Stimulated activated CD8-positive, alpha-beta memory T cell treated with anti-CD3 and anti-CD28 coated beads, Interleukin-12 subunit alpha, Interleukin-12 subunit beta, amount 100 ng/mL, for 24 hours (primary cell): ENCODE measurements around the gene ST8SIA5.
"Not testable (repeated sequence)": the region's sequence is repeated elsewhere in the genome, so short reads cannot be mapped to it uniquely, and the experiment has no call there.

ENCODE experiments used
- DNase-seq: peaks from one replicate; pipeline ENCODE4 v3.0.0-alpha.2; 2020; ENCODE audit errors: extremely low read depth

ST8SIA5 gene, protein sequence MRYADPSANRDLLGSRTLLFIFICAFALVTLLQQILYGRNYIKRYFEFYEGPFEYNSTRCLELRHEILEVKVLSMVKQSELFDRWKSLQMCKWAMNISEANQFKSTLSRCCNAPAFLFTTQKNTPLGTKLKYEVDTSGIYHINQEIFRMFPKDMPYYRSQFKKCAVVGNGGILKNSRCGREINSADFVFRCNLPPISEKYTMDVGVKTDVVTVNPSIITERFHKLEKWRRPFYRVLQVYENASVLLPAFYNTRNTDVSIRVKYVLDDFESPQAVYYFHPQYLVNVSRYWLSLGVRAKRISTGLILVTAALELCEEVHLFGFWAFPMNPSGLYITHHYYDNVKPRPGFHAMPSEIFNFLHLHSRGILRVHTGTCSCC

DNA sequence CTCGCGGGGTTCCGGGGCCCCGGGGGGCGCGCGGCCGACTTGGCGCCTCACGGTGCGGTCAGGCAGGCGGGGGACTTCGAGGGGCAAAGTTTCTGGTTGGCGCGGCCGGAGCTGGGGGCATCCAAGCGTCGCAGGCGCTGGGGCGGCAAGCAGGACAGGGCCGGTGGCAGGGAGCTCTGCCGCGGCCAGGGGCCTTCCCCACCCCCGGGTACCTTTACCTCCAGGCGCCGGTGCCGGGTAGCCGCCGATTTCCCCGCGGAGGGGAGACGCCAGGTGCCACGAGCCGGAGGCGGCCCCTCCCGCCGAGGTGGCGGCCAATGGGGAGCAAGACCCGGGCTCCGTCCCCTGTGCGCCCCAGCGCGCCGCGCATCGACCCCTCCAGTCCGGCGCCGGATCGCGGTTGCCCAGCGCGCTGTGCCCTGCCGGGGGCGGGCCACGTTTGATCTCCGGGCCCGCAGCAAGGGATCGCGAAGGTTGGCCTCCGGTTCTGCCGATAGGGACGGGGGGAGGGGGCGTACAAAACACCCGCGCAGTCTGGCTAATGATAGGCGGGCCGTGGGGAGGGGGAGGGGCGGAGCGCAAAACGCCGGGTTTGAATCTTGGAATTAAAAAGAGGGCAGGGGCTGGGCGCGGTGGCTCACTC, at the start of gene ST8SIA5:
TSS of gene ST8SIA5 (minus strand) at position 495 of the 643 bp plus-strand sequence. CDS start 545 bp downstream, outside the sequence.
- no peak for DNase-seq

DNA sequence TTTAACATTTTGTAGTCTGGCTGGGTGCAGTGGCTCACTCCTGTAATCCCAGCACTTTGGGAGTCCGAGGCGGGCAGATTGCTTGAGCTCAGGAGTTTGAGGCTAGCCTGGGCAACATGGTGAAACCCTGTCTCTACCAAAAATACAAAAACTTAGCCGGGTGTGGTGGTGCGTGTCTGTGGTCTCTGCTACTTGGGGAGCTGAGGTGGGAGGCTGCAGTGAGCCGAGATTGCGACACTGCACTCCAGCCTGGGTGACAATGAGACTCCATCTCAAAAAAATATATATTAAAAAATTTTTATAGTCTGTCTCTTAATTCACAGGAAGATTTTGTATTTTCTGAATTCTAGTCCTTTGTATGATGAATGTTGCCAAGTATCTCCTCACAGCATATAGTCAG, 39.1 kb upstream of the ST8SIA5 start:
- DNase-seq = not testable (repeated sequence)

- no peak for DNase-seq
Observed at GRCh38 chr18:46794607-46795006, 37.8 kb upstream of the ST8SIA5 start.

GRCh38 chr18:46793565-46793964, 36.7 kb upstream of the ST8SIA5 start:
- no peak for DNase-seq

- DNase-seq = no peak
Observed at GRCh38 chr18:46789088-46789487, 32.2 kb upstream of the ST8SIA5 start.

GRCh38 chr18:46787674-46788073, 30.8 kb upstream of the ST8SIA5 start:
- no peak for DNase-seq

DNA sequence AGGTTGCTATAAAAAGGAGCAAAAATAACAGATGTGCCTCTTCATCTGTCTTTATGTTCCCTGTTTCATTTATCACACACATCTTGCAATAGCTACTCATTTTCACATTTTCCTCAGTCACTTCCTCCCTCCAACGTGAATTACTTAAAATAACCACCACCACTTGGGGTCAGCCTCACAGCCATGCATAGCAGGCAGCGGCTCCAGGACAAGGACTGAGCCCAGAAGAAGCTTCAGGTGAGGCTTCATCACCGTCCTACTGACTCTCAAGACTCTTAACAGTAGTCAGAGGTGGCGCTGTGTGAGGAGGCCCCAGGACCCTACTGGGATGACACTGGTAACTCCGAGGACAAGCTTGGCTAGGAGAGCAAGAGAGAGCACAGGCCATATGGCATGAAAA, 15.5 kb upstream of the ST8SIA5 start:
- DNase-seq = no peak

DNA sequence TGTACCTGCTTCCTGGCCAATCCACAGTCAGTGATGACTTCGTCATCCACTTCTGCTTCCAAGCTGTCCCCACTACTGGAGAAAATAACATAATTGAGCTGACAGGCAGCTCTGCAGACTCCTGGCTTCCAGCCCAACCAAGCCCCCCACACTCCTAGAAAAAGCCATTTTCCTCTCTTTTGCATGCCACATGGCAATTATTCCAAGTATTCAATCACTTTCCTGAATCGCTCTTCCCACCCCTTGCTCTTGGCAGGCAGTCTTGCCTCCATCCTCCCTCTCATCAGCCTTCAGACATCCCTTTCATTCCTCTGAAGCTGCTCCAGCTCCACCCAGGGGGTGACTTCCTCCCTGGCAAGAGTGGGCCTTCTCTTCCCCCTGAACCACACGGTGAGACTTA, 14.3 kb upstream of the ST8SIA5 start:
- no peak for DNase-seq

DNA sequence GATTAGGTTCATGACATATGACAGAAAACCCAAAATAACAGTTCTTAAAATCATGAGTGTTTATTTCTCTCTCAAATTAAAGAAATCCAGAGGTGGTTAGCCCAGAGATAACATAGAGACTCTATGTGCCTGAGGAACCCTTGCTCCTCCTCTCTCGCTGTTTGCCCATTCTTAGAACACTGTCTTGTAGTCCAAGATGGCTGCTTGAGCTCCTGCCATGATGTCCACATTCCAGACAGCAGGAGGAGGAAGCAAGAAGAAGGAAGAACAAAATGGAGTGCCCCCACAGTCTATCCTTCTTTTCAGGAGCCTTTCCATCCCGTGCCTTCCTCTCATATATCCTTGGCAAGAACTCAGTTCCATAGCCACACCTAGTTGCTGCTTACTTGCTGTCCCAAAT, 13.9 kb upstream of the ST8SIA5 start:
- DNase-seq = no peak

DNA sequence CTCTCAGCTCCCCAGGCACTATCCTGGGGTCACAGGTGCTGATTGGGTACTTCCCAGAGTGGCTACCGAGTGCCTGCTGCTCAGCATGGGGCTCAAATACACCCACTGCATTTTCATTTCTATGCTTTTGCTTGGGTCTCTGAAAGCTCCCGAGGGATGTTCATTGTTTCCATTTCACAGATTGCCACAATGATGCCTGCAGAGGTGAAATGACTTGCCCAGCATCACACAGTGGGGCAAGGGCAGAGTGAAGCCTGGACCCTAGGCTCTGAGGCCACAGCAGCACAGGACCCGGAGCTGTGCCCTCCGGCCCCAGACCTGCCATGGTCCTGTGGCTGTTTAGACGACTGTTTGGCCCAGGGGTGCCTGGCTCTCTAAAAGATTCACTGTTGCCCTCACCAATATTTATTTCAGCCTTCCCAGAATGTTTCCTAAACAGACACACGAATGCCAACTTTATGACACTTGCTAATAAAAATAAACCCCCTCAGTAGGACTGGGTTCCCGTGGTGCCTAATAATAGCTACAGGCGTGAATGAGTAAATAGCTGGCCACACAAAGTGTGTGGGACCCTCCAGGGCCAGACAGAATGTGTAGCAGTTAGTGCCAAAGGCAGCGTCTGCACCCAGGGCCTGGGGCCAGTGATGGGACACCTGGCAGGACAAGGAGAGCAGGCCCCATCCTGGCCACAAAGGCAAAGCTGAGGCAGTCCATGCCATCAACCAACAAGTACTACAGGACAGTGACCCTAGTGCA, 11.5 kb upstream of the ST8SIA5 start:
- no peak for DNase-seq

- DNase-seq = no peak
Observed at GRCh38 chr18:46767217-46767616, 10.4 kb upstream of the ST8SIA5 start.

- DNase-seq = no peak
Observed at GRCh38 chr18:46764586-46764985, 7.7 kb upstream of the ST8SIA5 start.

GRCh38 chr18:46761059-46761769, 4.4 kb upstream of the ST8SIA5 start:
- no peak for DNase-seq

GRCh38 chr18:46759890-46760289, 3.0 kb upstream of the ST8SIA5 start:
- no peak for DNase-seq

GRCh38 chr18:46756025-46756558, 761 bp downstream of the ST8SIA5 start:
- DNase-seq = no peak

DNA sequence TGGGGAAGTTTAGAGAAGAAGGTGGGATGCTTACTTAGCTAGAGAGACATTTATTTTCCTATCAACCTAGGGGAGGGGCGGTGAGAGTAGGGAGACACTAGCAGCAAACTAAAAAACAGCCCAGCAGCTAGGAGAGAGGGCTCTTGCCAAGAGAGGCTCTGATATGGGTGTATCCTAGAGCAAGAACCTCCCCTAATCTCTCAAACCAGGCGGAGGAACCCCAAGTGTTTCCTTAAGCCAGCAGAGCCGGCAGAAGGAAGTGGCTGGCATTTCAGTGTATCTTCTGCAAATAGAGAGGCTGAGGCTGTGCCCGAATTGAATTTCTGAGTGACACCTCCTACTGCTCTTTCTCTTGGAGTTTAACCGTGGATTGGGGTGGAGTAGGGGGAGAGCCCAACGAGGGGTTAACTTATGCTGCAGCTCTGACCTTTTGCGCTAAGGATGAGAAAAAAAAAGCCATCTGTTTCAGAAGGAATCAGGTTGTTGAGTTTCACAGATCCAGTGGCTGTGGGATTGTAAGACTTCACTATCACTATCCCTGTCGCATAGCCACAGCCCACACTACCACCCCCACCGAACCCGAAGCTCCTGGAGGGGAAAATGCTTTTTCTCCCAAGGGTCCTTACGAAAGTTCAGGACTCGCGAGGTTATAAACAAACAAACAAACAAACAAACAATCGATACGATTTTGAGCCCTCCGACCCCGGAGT, 1.4 kb downstream of the ST8SIA5 start:
- no peak for DNase-seq

DNA sequence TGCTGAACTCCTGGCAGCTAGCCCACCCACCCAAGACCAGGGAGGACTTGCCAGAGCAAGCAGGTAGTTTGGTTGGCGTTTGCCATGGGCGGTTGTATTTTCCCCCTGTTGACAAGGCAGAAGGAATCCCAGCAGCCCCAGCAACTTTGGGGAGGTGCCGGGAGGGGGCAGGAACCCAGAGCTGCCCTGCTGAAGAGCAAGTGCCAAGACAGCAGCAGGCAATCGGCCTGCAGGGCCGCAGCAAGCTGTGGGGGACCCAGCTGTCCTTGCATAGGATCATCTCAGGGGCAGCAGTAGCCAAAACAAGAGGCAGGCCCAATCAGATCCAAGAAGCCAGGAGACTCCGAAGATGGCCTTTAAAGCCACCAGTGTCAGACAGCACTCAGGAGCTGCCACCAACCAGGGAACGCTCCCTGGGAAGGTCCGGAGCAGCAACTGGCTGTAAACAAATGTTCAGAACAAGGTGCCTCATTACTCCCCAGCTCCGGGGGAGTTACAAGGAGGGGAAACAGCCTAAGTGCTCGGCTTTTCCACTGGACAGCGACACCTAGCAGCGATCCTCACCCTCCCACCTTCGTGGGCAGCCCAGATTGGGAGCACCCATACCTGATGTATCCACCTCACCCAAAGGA, 2.1 kb downstream of the ST8SIA5 start:
- DNase-seq = no peak

- DNase-seq = no peak
Observed at GRCh38 chr18:46754188-46754587, 2.7 kb downstream of the ST8SIA5 start.

- DNase-seq = no peak
Observed at GRCh38 chr18:46751882-46752281, 5.0 kb downstream of the ST8SIA5 start.

- DNase-seq = no peak
Observed at GRCh38 chr18:46750626-46751025, 6.2 kb downstream of the ST8SIA5 start.

DNA sequence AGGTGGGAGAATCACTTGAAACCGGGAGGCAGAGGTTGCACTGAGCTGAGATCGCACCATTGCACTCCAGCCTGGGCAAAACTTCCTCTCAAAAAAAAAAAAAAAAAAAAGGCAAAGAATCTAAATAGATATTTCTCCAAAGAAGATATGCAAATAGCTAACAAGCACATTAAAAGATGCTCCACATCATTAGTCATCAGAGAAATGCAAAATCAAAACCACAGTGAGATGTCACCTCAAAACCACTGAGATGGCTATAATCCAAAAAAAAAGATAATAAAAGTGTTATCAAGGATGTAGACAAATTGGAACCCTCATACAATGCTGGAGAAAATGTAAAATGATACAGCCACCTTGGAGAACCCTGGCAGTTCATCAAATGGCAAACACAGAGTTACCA, 8.4 kb downstream of the ST8SIA5 start:
- DNase-seq = no peak
